Panc1 (cell line): Measurements from ENCODE around the gene CAV2. TPM values are rescaled to one million over a fixed set of nuclear protein-coding genes. Genes with fewer than 3 reads are reported as not detected.

ENCODE experiments used
- ATAC-seq: fragments of 200-7000 bp; cut with Tn5 transposase; 2 replicates; pipeline ENCODE4 v1.9.1; 2020; ENCODE audit warnings: mild to moderate bottlenecking, moderate library complexity
- BruUV-seq: library from RNA; stranded (reverse); fragments of 400-500 nt; replicated peaks from 2 replicates; lab custom pipeline; 2021; lab: Mats Ljungman, UMichigan
- CTCF ChIA-PET: fragments of 300-600 bp; sonication (Branson Sonifier 250); formaldehyde crosslinking; loops from one replicate; lab custom pipeline; 2022; ENCODE audit warnings: antibody characterized with exemption; lab: Charles Lee
- POLR2A ChIA-PET: fragments of 300-600 bp; sonication (Branson Sonifier 250); formaldehyde crosslinking; loops from one replicate; lab custom pipeline; 2022; ENCODE audit warnings: antibody characterized with exemption; lab: Charles Lee
- DNase-seq: peaks from one replicate; pipeline ENCODE4 v3.0.0-alpha.2; 2010; ENCODE audit warnings: low read depth, low spot score
- H3K27ac ChIP-seq: 2 replicates; pipeline ENCODE4 v1.5.1; 2011; ENCODE audit warnings: mild to moderate bottlenecking, low read length, inconsistent platforms
- H3K27me3 ChIP-seq: fragments of 200-500 bp; sonication (Bioruptor generic); 2 replicates; pipeline ENCODE4 v1.6.0; 2014; ENCODE audit warnings: low read length, inconsistent platforms; ENCODE audit not compliant: control insufficient read depth, insufficient read depth
- H3K36me3 ChIP-seq: fragments of 200-500 bp; sonication (Bioruptor generic); 2 replicates; pipeline ENCODE4 v1.5.1; 2014; ENCODE audit warnings: inconsistent platforms, mild to moderate bottlenecking, low read length, moderate library complexity; ENCODE audit not compliant: control insufficient read depth, insufficient read depth
- H3K4me1 ChIP-seq: 2 replicates; pipeline ENCODE4 v1.5.1; 2011; ENCODE audit warnings: inconsistent platforms, mild to moderate bottlenecking, low read length, moderate library complexity; ENCODE audit not compliant: control insufficient read depth, insufficient read depth
- H3K4me3 ChIP-seq, 2 experiments: 2 replicates each; pipeline ENCODE4 v1.5.1; 2011 to 2012; ENCODE audit warnings: low read depth in 2 of 2, low read length in 2 of 2, mild to moderate bottlenecking in 2 of 2, inconsistent platforms in 1 of 2, moderate library complexity in 1 of 2
- H3K9me3 ChIP-seq: fragments of 200-500 bp; sonication (Bioruptor generic); 2 replicates; pipeline ENCODE4 v1.5.1; 2014; ENCODE audit warnings: low read depth, mild to moderate bottlenecking, inconsistent platforms, low read length, moderate library complexity; ENCODE audit not compliant: control insufficient read depth, insufficient read depth
- CTCF ChIP-seq: fragments of 450-650 bp; IDR thresholded peaks from 2 replicates; pipeline ENCODE4 v1.5.1; 2017; ENCODE audit warnings: mild to moderate bottlenecking
- POLR2AphosphoS5 ChIP-seq: IDR thresholded peaks from 2 replicates; pipeline ENCODE4 v1.6.1; 2012; ENCODE audit warnings: mild to moderate bottlenecking, low read depth, low read length, moderate library complexity
- REST ChIP-seq, 2 experiments: IDR thresholded peaks; 2 replicates each; pipeline ENCODE4 v1.6.1; 2011 to 2012; ENCODE audit warnings: low read depth in 2 of 2, control low read depth in 1 of 2, low read length in 1 of 2, mild to moderate bottlenecking in 1 of 2, moderate library complexity in 1 of 2; ENCODE audit not compliant: insufficient read depth in 1 of 2
- SIN3A ChIP-seq: IDR thresholded peaks from 2 replicates; pipeline ENCODE4 v1.6.1; 2012; ENCODE audit warnings: low read depth, mild to moderate bottlenecking, low read length, moderate library complexity, borderline replicate concordance; ENCODE audit not compliant: insufficient read depth
- TCF7L2 ChIP-seq: IDR thresholded peaks from 2 replicates; pipeline ENCODE4 v1.6.1; 2011; ENCODE audit warnings: mild to moderate bottlenecking, low read depth, low read length, inconsistent platforms
- in situ Hi-C: cut with HindIII; loops from 2 replicates; pipeline ENCODE4 v1.10.0; 2016; ENCODE audit warnings: low sequenced_read_pairs, low pct_unique_long_range_greater_than_20kb
- intact Hi-C: fragments of 100-400 bp; cut with micrococcal nuclease; formaldehyde crosslinking; loops from one replicate; pipeline ENCODE4 v1.10.0; 2022; ENCODE audit not compliant: unreplicated experiment
- total RNA-seq: library from RNA; stranded (reverse); gene quantifications from one replicate; pipeline ENCODE4 v1.2.1, GENCODE V29; 2021; ENCODE audit not compliant: unreplicated experiment

CAV2 gene
- total RNA-seq, 1 experiment from 2014 or later = 217 TPM

- CTCF ChIA-PET = no interaction called here
- intact Hi-C loops = no loop called here
- peaks cover 30% of the 10 kb centered on the region for H3K4me1 ChIP-seq
- H3K4me3 ChIP-seq = no peak overlapping the region
- no peaks in the 10 kb centered on the region; the same call in 1 of the 2 replicates for H3K36me3 ChIP-seq
- in situ Hi-C loops = no loop called here
- peak overlapping the region; percentile 79 for H3K27ac ChIP-seq
- BruUV-seq = no TSS peak
- DNase-seq = no peak
- POLR2A ChIA-PET = interaction anchor here (1.2 kb wide), 1 partner anchor 64 kb away, joined by 3 read pairs; no protein-coding TSS in a partner anchor
- no peak for ATAC-seq
- H3K27me3 ChIP-seq = no peaks in the 10 kb centered on the region
- no peaks in the 10 kb centered on the region for H3K9me3 ChIP-seq
- TF ChIP-seq REST (IDR thresholded peaks at IDR 0.05; ENCODE audit: insufficient read depth in 1 of 2, low read depth in 2 of 2, low read length in 1 of 2) = no peak
- TF ChIP-seq SIN3A = no peak
- peak; percentile 24; the same call in 1 of the 2 replicates for TF ChIP-seq CTCF
- no peak for TF ChIP-seq POLR2AphosphoS5
- TF ChIP-seq TCF7L2 = no peak
Measured at GRCh38 chr7:116451957-116452729, 47.4 kb upstream of the CAV2 start.

- CTCF ChIA-PET = no interaction called here
- DNase-seq (no peak), ATAC-seq (no peak)
- no peaks in the 10 kb centered on the region for H3K27me3 ChIP-seq
- BruUV-seq = no TSS peak
- intact Hi-C loops (no loop called here), in situ Hi-C loops (no loop called here)
- TF ChIP-seq SIN3A = no peak
- TF ChIP-seq CTCF = no peak
- TF ChIP-seq TCF7L2 = no peak
- no peak for TF ChIP-seq POLR2AphosphoS5
- no peak for TF ChIP-seq REST (IDR thresholded peaks at IDR 0.05; ENCODE audit: insufficient read depth in 1 of 2, low read depth in 2 of 2, low read length in 1 of 2)
- POLR2A ChIA-PET = no interaction called here
- H3K27ac ChIP-seq = peak overlapping the region; percentile 67; the same call in 1 of the 2 replicates
- peaks cover 16% of the 10 kb centered on the region for H3K4me1 ChIP-seq
- H3K4me3 ChIP-seq = no peak overlapping the region
- no peaks in the 10 kb centered on the region for H3K36me3 ChIP-seq
- H3K9me3 ChIP-seq = no peaks in the 10 kb centered on the region
Measured at GRCh38 chr7:116454377-116454776, 45.2 kb upstream of the CAV2 start.
